RWPE2 (cell line): ENCODE data around the gene HOXA13.
A peak's percentile ranks its signal among the peaks of the same experiment; 100 is the strongest.

Source experiments
- ATAC-seq: fragments of 200-7000 bp; cut with Tn5 transposase; 3 replicates; pipeline ENCODE4 v1.9.1; 2021; ENCODE audit warnings: low read depth
- DNase-seq: peaks from one replicate; pipeline ENCODE4 v3.0.0-alpha.2; 2020; ENCODE audit warnings: low spot score
- H3K27ac ChIP-seq: fragments of 450-650 bp; 2 replicates; pipeline ENCODE4 v1.5.1; 2017; ENCODE audit warnings: mild to moderate bottlenecking; ENCODE audit not compliant: poor library complexity, severe bottlenecking
- H3K27me3 ChIP-seq: fragments of 250-450 bp; sonication (Bioruptor Pico); 2 replicates; pipeline ENCODE4 v1.5.1; 2021; ENCODE audit warnings: mild to moderate bottlenecking, moderate library complexity; ENCODE audit not compliant: insufficient read depth, poor library complexity, severe bottlenecking
- H3K36me3 ChIP-seq: fragments of 250-450 bp; sonication (Bioruptor Pico); 2 replicates; pipeline ENCODE4 v1.5.1; 2020; ENCODE audit warnings: low read depth, mild to moderate bottlenecking, moderate library complexity
- H3K4me1 ChIP-seq: fragments of 250-450 bp; sonication (Bioruptor Pico); 2 replicates; pipeline ENCODE4 v1.5.1; 2021; ENCODE audit warnings: mild to moderate bottlenecking, moderate library complexity; ENCODE audit not compliant: insufficient read depth, poor library complexity, severe bottlenecking
- H3K4me3 ChIP-seq: fragments of 250-450 bp; sonication (Bioruptor Pico); 2 replicates; pipeline ENCODE4 v1.5.1; 2021; ENCODE audit warnings: mild to moderate bottlenecking, moderate library complexity; ENCODE audit not compliant: severe bottlenecking
- H3K9me3 ChIP-seq: fragments of 250-450 bp; sonication (Bioruptor Pico); 2 replicates; pipeline ENCODE4 v1.5.1; 2021; ENCODE audit warnings: mild to moderate bottlenecking, moderate library complexity; ENCODE audit not compliant: severe bottlenecking
- CTCF ChIP-seq: fragments of 450-650 bp; IDR thresholded peaks from one replicate; pipeline ENCODE4 v1.5.1; 2017; ENCODE audit warnings: mild to moderate bottlenecking, moderate library complexity; ENCODE audit not compliant: poor library complexity, severe bottlenecking

HOXA13 gene

GRCh38 chr7:27240015-27240731, 40.3 kb upstream of the HOXA13 start:
- no peak for DNase-seq
- ATAC-seq, result no peak
- TF ChIP-seq CTCF, result no peak
- H3K27ac ChIP-seq, result no peak overlapping the region
- H3K4me3 ChIP-seq, result no peak overlapping the region
- no peaks in the 10 kb centered on the region for H3K4me1 ChIP-seq
- H3K27me3 ChIP-seq, result peaks cover 48% of the 10 kb centered on the region
- no peaks in the 10 kb centered on the region for H3K36me3 ChIP-seq
- H3K9me3 ChIP-seq, result no peaks in the 10 kb centered on the region

GRCh38 chr7:27239387-27240014, 39.6 kb upstream of the HOXA13 start:
- H3K4me3 ChIP-seq, result no peak overlapping the region
- no peaks in the 10 kb centered on the region for H3K4me1 ChIP-seq
- H3K27me3 ChIP-seq, result peaks cover 46% of the 10 kb centered on the region
- no peak overlapping the region for H3K27ac ChIP-seq
- no peak for ATAC-seq
- DNase-seq, result no peak
- no peak for TF ChIP-seq CTCF
- no peaks in the 10 kb centered on the region for H3K9me3 ChIP-seq
- no peaks in the 10 kb centered on the region for H3K36me3 ChIP-seq

GRCh38 chr7:27238979-27239386, 39.1 kb upstream of the HOXA13 start:
- H3K27ac ChIP-seq, result no peak overlapping the region
- no peak for DNase-seq
- H3K4me3 ChIP-seq, result no peak overlapping the region
- TF ChIP-seq CTCF, result no peak
- peaks cover 41% of the 10 kb centered on the region for H3K27me3 ChIP-seq
- no peaks in the 10 kb centered on the region for H3K36me3 ChIP-seq
- ATAC-seq, result no peak
- H3K9me3 ChIP-seq, result no peaks in the 10 kb centered on the region
- no peaks in the 10 kb centered on the region for H3K4me1 ChIP-seq

GRCh38 chr7:27237735-27238334, 37.9 kb upstream of the HOXA13 start:
- H3K9me3 ChIP-seq, result no peaks in the 10 kb centered on the region
- ATAC-seq, result peak; percentile 43; the same call in 2 of the 3 replicates
- TF ChIP-seq CTCF, result no peak
- DNase-seq, result no peak
- no peaks in the 10 kb centered on the region for H3K36me3 ChIP-seq
- no peaks in the 10 kb centered on the region for H3K4me1 ChIP-seq
- H3K4me3 ChIP-seq, result no peak overlapping the region
- no peak overlapping the region for H3K27ac ChIP-seq
- H3K27me3 ChIP-seq, result peaks cover 30% of the 10 kb centered on the region
